GM19239 (cell line): ENCODE results near the gene TBX2.

Source experiments
- DNase-seq: peaks from one replicate; pipeline ENCODE4 v3.0.0; 2011; ENCODE audit warnings: low spot score; ENCODE audit not compliant: insufficient read length
- FAIRE-seq: peaks from 2 replicates; lab custom pipeline; 2011; peaks lifted over from hg19 to GRCh38; lab: Jason Lieb, UNC

TBX2 gene

GRCh38 chr17:61385577-61386236 lies 13.9 kb upstream of the TBX2 start:
- FAIRE-seq (no peak), DNase-seq (no peak)

GRCh38 chr17:61386251-61386650 lies 13.4 kb upstream of the TBX2 start:
- no peak for DNase-seq
- no peak for FAIRE-seq

- no peak for DNase-seq
- no peak for FAIRE-seq
Observed at GRCh38 chr17:61387011-61387410, 12.6 kb upstream of the TBX2 start.

GRCh38 chr17:61387511-61388305 lies 11.9 kb upstream of the TBX2 start:
- FAIRE-seq (no peak), DNase-seq (no peak)

GRCh38 chr17:61388561-61389356 lies 10.9 kb upstream of the TBX2 start:
- no peak for FAIRE-seq
- DNase-seq: no peak

GRCh38 chr17:61389670-61390478 lies 9.8 kb upstream of the TBX2 start:
- DNase-seq: no peak
- no peak for FAIRE-seq

- DNase-seq (no peak), FAIRE-seq (no peak)
Observed at GRCh38 chr17:61390479-61390791, 9.2 kb upstream of the TBX2 start.

GRCh38 chr17:61391595-61392291 lies 7.9 kb upstream of the TBX2 start:
- FAIRE-seq (no peak), DNase-seq (no peak)

GRCh38 chr17:61392679-61393078 lies 7.0 kb upstream of the TBX2 start:
- FAIRE-seq (no peak), DNase-seq (no peak)

GRCh38 chr17:61393550-61393903 lies 6.1 kb upstream of the TBX2 start:
- FAIRE-seq (no peak), DNase-seq (no peak)

GRCh38 chr17:61393904-61394629 lies 5.6 kb upstream of the TBX2 start:
- DNase-seq (no peak), FAIRE-seq (no peak)

- no peak for FAIRE-seq
- no peak for DNase-seq
Observed at GRCh38 chr17:61394630-61395408, 4.8 kb upstream of the TBX2 start.

- DNase-seq (no peak), FAIRE-seq (no peak)
Observed at GRCh38 chr17:61395409-61395982, 4.1 kb upstream of the TBX2 start.

GRCh38 chr17:61395983-61396585 lies 3.6 kb upstream of the TBX2 start:
- FAIRE-seq (no peak), DNase-seq (no peak)

GRCh38 chr17:61396586-61397085 lies 3.0 kb upstream of the TBX2 start:
- DNase-seq: no peak
- FAIRE-seq: no peak

- DNase-seq (no peak), FAIRE-seq (no peak)
Observed at GRCh38 chr17:61397086-61397842, 2.4 kb upstream of the TBX2 start.

GRCh38 chr17:61398721-61399130 lies 917 bp upstream of the TBX2 start:
- DNase-seq (no peak), FAIRE-seq (no peak)
